ENCODE data around the gene RANBP10.

GRCh38 chr16:67846320-67847063 is 40.1 kb upstream of the RANBP10 start, which contains the start of gene NUTF2:
- TF ChIP-seq CTCF (conservative IDR thresholded peaks at IDR 0.05) (no peak), ZFX (IDR thresholded peaks at IDR 0.05) (no peak)
